DOHH2 (cell line): Measurements from ENCODE around the gene MKS1.

Source experiments
- H3F3A ChIP-seq: fragments of 200-600 bp; sonication (generic), shearing (Covaris generic); 2 replicates; pipeline ENCODE4 v1.6.0; 2016; ENCODE audit warnings: antibody characterized with exemption, mild to moderate bottlenecking; ENCODE audit not compliant: control insufficient read depth, insufficient read depth
- H3K27ac ChIP-seq: fragments of 200-600 bp; sonication (generic); 2 replicates; pipeline ENCODE4 v1.5.1; 2014; ENCODE audit warnings: low read depth, mild to moderate bottlenecking, low read length, moderate library complexity
- H3K27me3 ChIP-seq: fragments of 200-600 bp; sonication (generic); 2 replicates; pipeline ENCODE4 v1.6.1; 2014; ENCODE audit warnings: mild to moderate bottlenecking, low read length, mixed read lengths; ENCODE audit not compliant: control insufficient read depth
- H3K36me3 ChIP-seq: fragments of 200-600 bp; sonication (generic); 2 replicates; pipeline ENCODE4 v1.6.1; 2014; ENCODE audit warnings: mild to moderate bottlenecking, low read length, moderate library complexity, mixed read lengths; ENCODE audit not compliant: control insufficient read depth
- H3K4me1 ChIP-seq: fragments of 200-600 bp; sonication (generic); 2 replicates; pipeline ENCODE4 v1.6.1; 2014; ENCODE audit warnings: mild to moderate bottlenecking, low read length, mixed read lengths; ENCODE audit not compliant: control insufficient read depth
- H3K4me2 ChIP-seq: fragments of 200-600 bp; sonication (generic); 2 replicates; pipeline ENCODE4 v1.6.0; 2014; ENCODE audit warnings: mild to moderate bottlenecking, low read length, moderate library complexity
- H3K4me3 ChIP-seq: fragments of 200-600 bp; sonication (generic); 2 replicates; pipeline ENCODE4 v1.5.1; 2014; ENCODE audit warnings: mild to moderate bottlenecking, low read length, mixed read lengths
- H3K79me2 ChIP-seq: fragments of 200-600 bp; sonication (generic); 2 replicates; pipeline ENCODE4 v1.6.1; 2014; ENCODE audit warnings: mild to moderate bottlenecking, low read length, mixed read lengths; ENCODE audit not compliant: control insufficient read depth
- H3K9me2 ChIP-seq: fragments of 200-600 bp; sonication (generic); replicated peaks from 2 replicates; pipeline ENCODE4 v1.6.1; 2014; ENCODE audit warnings: mild to moderate bottlenecking, low read length, mixed read lengths; ENCODE audit not compliant: control insufficient read depth
- H3K9me3 ChIP-seq: fragments of 200-600 bp; sonication (generic); 2 replicates; pipeline ENCODE4 v1.6.1; 2014; ENCODE audit warnings: antibody characterized with exemption, low read length, mixed read lengths; ENCODE audit not compliant: control insufficient read depth, insufficient read depth
- H4K20me1 ChIP-seq: fragments of 200-600 bp; sonication (generic); 2 replicates; pipeline ENCODE4 v1.6.0; 2014; ENCODE audit warnings: low read depth, mild to moderate bottlenecking, antibody characterized with exemption, low read length, moderate library complexity; ENCODE audit not compliant: control insufficient read depth, insufficient read depth
- CTCF ChIP-seq: fragments of 200-600 bp; sonication (generic); IDR thresholded peaks from one replicate; pipeline ENCODE4 v1.5.1; 2014; ENCODE audit warnings: antibody characterized with exemption, mild to moderate bottlenecking, low read depth, low read length; ENCODE audit not compliant: poor library complexity, severe bottlenecking
- EZH2phosphoT487 ChIP-seq: fragments of 200-600 bp; sonication (generic); IDR thresholded peaks from 2 replicates; pipeline ENCODE4 v1.6.1; 2017; ENCODE audit warnings: borderline replicate concordance, mild to moderate bottlenecking, antibody characterized with exemption, low read length, moderate library complexity, mixed read lengths

Gene MKS1

GRCh38 chr17:58252141-58252540 is 33.1 kb upstream of the MKS1 start:
- H3K9me2 ChIP-seq = no peaks in the 10 kb centered on the region
- H3K4me2 ChIP-seq = no peak overlapping the region
- no peaks in the 10 kb centered on the region for H3F3A ChIP-seq
- H3K9me3 ChIP-seq = no peaks in the 10 kb centered on the region
- H3K36me3 ChIP-seq = no peaks in the 10 kb centered on the region
- H4K20me1 ChIP-seq = no peaks in the 10 kb centered on the region
- TF ChIP-seq EZH2phosphoT487 (no peak), CTCF (no peak)
- H3K27me3 ChIP-seq = peaks cover 27% of the 10 kb centered on the region
- no peak overlapping the region for H3K27ac ChIP-seq
- no peaks in the 10 kb centered on the region for H3K79me2 ChIP-seq
- peaks cover 6% of the 10 kb centered on the region for H3K4me1 ChIP-seq
- H3K4me3 ChIP-seq = no peak overlapping the region

- Histone ChIP-seq H3K36me3 (no peaks in the 10 kb centered on the region), H3K27me3 (peaks cover 27% of the 10 kb centered on the region), H3K79me2 (no peaks in the 10 kb centered on the region), H3K9me3 (no peaks in the 10 kb centered on the region), H3K4me2 (no peak overlapping the region), H3K27ac (no peak overlapping the region), H3K4me1 (peaks cover 6% of the 10 kb centered on the region), H3F3A (no peaks in the 10 kb centered on the region), H3K9me2 (no peaks in the 10 kb centered on the region), H4K20me1 (no peaks in the 10 kb centered on the region), H3K4me3 (no peak overlapping the region)
- TF ChIP-seq EZH2phosphoT487 (no peak), CTCF (no peak)
Measured at GRCh38 chr17:58250344-58251011, 31.4 kb upstream of the MKS1 start.

GRCh38 chr17:58249270-58250133 is 30.4 kb upstream of the MKS1 start:
- Histone ChIP-seq H3K36me3 (no peaks in the 10 kb centered on the region), H3F3A (no peaks in the 10 kb centered on the region), H3K79me2 (no peaks in the 10 kb centered on the region), H3K4me3 (no peak overlapping the region), H3K27me3 (peaks cover 27% of the 10 kb centered on the region), H3K27ac (no peak overlapping the region), H4K20me1 (no peaks in the 10 kb centered on the region), H3K9me2 (no peaks in the 10 kb centered on the region), H3K4me2 (peak overlapping the region; percentile 46), H3K4me1 (peaks cover 6% of the 10 kb centered on the region), H3K9me3 (no peaks in the 10 kb centered on the region)
- TF ChIP-seq EZH2phosphoT487 = no peak
- peak; percentile 90 for TF ChIP-seq CTCF
